A172 (cell line): ENCODE results near the gene MCF2L2. TPM values are rescaled to one million over a fixed set of nuclear protein-coding genes. Genes with fewer than 3 reads are reported as not detected.
A peak's percentile ranks its signal among the peaks of the same experiment; 100 is the strongest.

ENCODE experiments used
- DNase-seq: peaks from one replicate; pipeline ENCODE4 v3.0.0-alpha.2; 2015; ENCODE audit warnings: low spot score
- total RNA-seq: library from RNA; depleted of rRNA; stranded (reverse); fragments of >200 nt; shearing (Covaris generic); gene quantifications from 2 replicates; pipeline ENCODE4 v1.2.3, GENCODE V29; 2014

The MCF2L2 gene
- total RNA-seq, 1 experiment from 2014 or later: 0.22 TPM

DNA sequence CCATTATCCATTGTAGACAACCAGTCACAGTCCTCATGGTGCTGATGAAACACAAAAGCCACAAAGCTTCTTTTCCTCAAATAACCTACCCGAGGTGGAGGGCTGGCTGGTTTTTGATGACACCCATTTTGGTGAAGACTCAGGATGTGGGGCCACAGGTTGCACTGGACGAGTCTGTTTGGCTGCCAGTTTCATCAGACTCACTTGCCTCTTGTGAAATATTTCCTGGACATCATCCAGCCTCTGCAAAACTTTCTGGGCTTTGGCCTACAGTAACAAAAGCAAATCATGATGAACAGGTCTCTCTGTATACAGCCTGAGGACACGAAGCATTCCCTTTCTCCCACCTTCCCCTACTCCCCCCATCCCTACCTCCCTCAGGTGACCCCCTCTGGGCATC is 133.2 kb downstream of the MCF2L2 start:
- peak; percentile 67 for DNase-seq

DNA sequence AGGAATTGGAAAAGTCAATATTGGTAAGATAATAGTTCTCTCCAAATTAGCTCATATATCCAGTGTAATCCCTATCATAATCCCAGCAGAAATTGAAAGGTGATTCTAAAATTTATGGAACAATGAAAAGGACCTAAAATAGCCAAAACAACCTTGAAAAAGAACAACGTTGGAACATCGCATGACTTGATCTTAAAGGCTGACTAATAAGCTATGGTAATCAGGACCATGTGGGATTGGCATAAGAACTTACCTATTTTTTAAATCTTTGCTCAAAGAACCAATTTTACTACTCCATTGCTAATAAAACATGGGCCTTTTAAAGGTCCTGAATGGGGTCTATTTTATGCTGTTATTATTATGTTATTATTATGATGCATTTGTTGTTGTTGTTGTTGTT is 134.5 kb downstream of the MCF2L2 start:
- no peak for DNase-seq

DNA sequence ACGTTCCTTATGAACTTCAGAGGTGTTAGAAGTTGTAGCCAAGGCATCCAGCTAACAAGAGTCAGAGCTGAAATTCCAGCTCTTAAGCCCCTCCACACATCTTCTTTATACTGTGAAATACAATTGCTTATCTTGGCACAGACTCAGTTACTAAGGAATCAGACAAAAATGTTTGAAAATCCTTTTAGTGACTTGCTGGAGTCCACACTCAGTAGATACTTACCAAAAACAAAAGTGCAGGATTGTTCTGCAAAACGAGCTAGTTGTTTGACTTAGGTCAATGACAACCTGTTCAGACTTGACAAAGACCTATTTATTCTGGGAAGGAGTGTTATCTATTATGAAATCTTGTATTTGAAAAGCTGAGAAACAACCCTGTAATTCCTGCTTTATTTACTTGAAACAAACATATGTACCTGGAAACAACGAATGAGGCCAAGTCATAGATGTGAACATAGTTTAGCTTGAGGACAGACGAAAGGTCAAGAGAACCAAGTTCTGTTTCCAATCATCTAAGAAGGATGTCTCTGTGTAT is 136.9 kb downstream of the MCF2L2 start:
- DNase-seq: no peak

DNA sequence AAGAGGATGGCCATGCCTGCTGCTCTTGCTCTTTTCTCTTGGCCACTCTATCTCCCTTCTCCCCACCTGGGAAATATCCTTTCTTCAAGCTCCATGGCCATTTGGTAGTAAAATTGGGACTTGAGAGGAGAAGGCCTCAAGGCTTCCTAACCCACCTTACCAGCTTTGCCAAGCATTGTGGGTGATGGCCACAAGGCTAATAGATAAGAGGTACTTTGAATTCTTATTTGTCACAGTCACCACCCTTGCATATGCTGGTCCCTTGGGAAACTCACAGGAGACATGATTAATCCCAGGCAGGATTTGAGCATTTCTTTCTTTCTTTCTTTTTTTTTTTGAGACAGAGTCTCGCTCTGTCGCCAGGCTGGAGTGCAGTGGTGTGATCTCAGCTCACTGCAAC is 138.2 kb downstream of the MCF2L2 start:
- no peak for DNase-seq

DNA sequence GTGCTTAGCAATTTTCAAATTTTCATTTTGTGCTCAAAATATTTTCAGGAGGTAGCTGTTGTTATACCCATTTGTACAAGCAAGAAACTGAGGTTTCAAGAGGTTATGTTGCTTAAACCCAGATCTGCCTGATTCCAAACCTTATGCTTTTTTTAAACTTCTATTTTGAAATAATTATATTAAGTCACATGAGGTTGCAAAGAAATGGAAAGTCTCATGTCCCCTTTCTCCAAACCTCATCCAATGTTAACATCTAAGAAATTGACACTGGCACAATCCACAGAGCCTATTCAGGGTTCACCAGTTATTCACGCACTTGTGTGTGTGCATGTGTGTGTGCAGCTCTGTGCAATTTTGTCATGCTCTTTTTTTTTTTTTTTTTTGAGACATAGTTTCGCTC is 140.3 kb downstream of the MCF2L2 start:
- DNase-seq: no peak

DNA sequence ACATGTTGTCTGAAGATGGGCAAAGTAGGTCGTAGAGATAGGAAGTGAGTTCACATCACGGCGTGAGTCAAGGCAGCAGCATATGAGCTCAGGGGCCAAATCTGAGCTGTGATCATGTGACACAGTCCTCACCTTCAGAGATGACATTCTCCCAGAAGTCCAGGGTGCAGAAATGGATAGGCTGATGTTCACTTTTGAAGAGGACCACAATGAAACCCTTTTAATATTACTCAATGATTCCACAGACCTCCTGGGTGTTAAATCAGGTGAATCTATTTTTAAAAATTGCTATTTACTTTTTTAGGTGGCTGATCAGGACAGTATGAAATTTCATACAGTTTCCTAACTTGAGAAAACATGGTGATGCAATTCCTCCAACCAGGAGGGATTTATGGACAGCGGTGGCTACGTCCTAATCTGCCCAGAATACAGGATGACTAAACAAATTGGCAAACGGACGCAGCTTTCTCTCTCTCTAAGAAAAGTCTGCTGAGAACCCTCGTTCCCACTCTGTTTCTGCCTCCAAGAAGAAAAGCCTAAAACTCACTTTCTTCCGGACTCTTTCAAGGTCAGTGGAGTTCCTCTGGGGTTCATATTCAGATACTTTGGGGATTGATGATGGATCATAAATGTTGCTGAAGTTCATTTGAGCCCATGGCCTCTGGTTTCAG is 141.0 kb downstream of the MCF2L2 start:
- peak; percentile 88 for DNase-seq

DNA sequence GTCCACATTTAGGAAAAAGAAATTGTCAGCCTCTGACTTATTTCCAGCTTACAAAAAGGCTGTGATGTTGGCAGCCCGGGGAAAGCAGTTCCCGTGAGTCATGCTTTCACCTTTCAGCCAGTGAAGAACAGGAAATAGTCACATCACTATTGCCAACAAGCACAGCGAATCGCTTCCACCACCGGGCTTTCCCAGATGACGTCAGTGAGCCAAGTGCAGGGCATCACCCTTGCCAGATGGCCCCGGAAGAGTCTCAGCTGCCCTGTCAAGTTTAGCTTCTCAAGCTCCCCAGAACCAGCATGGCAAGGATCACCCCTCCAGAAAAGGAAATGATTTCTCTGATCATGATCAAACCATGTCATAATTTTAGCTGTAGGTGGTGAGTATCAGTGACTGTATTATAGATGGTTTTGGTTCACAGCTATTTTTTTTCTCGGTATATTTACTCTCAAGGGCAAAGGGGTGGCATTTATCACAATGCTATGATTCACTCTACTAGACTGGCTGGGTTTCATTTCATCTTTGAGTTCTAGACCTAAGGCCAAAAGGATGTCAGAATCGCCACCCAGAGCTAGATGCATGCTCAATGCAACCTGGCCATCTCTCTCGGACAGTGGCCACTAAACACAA is 142.5 kb downstream of the MCF2L2 start:
- peak; percentile 99 for DNase-seq

DNA sequence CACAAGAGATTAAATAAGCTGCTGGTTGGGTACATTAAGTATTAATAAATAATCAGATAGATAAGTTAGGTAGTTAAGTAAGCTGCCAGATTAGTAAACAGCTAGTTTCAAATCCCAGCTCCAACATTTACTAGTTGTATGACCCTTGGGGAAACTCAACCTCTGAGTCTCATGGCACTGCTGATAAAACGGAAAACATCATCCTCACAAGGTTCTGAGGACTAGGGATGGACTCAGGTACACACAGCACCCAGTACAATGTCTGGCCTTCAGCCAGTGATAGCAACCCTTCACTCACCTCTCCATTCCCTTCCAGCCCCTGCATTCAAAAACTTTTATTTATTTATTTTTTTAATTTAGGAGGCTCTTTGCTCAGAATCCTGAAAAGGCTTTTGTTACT is 143.1 kb downstream of the MCF2L2 start:
- peak; percentile 41 for DNase-seq

DNA sequence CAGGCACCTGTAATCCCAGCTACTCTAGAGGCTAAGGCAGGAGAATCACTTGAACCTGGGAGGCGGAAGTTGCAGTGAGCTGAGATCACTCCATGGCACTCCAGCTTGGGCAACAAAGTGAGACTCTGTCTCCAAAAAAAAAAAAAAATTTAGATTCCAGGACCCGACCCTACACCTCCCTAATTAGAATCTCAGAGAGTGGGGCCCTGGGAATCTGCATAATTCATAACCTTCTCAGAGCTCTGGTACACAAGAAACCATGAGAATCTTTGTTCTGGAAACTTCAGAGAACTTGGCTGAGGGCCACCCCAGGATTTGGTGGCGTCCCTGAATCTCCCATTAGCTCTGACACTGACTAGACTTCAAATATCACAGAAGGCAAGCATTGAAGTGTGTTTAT is 143.8 kb downstream of the MCF2L2 start:
- DNase-seq: no peak

DNA sequence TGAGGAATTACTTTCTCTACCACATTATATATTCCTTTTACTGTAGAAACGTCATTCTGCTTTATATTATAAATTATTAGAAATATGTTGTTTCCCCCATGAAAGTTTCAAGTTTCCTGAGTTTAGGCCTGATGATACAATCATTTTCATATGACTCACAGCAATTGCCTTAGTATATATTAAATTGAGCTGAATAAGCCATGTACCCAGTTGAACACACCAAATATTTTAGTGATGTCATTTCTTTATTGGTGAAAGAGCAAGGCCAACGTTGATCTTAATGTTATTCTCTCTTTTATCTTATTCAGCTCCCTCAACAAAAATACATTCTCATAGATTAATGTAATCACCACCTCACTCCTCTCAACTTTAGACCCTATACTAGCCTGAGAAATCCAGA is 144.5 kb downstream of the MCF2L2 start:
- DNase-seq: no peak

DNA sequence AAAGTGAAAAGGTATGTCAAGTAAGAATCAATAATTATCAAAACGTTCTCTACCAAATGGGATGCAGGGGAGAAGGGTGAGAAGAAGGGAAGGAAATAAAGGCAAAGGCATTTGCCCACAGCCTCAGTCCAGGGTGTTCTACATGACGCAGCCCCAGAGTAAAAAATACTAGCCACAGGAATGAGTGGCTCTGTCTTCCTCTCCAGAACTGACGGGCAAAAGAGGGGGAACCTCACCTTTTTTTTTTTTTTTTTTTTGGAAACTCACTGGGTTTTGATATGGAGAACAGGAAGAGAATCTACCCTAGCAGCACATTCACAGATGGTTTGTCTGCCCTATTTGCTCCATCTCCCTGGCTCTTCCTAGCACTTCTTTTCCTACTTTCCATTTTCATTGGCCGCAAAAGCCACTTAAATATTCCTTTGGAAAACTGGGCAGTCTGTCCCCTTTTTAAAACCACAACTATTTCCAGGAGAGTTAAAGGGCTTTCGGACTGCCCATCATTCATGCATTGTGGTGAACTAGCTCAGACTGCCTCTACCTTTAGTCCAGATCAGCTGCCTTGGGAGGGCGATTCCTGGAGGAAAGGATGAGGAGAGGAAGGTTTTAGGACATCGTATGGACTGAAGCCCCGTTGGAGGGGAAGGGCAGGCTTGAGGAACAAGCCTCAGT is 147.2 kb downstream of the MCF2L2 start:
- peak; percentile 82 for DNase-seq

DNA sequence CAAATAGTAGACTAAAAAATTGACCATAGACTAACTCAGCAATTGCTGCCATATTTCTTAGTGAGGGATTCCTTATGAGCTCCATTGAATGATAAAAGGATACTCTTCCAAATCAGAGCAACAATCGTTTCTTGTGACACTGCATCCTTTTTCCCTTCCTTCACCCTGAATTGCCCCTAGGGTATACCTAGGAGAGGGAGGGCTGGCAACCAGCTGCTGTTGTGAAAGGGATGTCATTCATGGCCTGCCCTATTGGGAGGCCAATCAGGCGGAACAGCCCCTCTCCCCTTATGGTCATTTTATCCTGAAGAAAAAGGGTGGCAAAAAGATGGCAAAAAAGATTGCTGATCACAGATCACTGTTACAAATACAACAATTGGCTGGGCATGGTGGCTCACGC is 149.0 kb downstream of the MCF2L2 start:
- DNase-seq: no peak

DNA sequence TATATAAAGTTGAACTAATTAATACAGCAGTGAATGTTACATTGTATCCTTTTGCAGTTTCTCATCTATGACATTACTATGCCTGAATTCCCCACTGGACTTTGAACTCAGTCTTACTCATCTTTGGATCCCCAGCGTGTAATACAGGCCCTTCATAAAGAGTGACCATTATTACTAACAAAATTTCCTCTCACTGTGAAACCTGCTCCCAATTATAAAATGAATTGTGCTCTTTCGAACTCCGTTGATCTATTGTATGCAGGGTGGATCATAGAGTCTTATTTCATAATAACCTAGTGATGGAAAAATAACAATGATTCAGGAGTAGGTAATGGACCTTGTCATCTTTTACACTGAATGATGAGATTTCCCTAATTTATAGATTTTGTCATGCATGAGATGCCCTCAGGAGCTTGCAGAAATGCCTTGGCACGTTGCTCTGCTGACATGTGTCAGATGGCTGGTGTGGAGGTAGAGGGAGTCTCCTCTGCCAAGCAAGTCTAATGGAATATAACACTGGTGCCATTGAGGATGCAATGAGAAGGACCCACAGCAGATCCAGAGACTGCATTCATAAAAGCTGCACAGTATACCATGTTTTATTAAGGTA is 149.8 kb downstream of the MCF2L2 start:
- peak; percentile 31 for DNase-seq

DNA sequence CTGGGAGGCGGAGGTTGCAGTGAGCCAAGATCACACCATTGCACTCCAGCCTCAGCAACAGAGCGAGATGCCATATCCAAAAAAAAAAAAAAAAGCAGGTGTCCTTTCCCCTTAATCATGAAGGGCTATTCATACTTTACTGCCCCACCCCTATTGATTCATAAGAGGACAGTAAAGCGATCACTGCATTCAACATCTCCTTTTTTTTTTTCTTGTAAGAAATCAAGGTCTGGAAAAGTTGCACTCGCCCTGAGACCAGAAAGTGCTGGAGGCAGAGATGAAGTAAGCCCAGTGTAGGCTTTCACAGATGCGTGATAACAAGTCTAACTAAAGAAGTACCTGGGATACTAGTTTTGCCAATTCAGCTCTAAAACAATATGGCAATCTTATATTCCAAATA is 151.2 kb downstream of the MCF2L2 start:
- no peak for DNase-seq

DNA sequence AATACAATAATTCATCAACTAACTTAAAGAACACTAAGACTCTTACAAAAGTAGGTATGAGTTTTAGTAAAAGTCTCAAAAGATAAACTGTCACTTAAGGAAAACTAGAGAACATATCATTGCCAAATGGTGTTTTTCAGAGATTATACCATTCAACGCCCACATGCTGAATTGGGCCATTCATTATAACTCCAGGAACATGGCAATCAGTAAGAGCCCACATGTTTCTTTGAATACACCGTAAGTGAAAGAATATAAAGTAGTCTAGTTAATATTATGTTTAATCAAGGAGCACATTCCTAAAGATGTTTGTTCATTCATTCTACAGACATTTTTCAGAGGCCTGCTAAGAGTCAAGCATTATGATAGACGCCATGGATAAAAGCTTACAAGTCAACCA is 152.5 kb downstream of the MCF2L2 start:
- no peak for DNase-seq

DNA sequence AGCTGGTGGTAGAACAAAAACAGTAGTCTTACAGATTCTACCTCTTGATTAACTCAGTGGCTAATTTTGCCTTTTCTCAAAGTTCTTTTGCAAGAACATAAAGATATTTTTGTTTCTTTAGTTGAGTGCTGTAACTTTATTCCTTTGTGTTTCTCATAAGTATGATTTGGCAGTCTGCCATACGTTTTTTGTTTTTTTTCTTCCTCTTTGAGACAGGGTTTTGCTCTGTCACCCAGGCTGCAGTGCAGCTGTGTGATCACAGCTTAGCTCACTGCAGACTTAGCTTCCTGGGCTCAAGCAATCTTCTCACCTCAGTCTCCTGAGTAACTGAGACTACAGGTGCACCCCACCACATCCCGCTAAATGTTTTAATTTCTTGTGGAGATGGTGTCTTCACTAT is 153.0 kb downstream of the MCF2L2 start:
- DNase-seq: no peak

DNA sequence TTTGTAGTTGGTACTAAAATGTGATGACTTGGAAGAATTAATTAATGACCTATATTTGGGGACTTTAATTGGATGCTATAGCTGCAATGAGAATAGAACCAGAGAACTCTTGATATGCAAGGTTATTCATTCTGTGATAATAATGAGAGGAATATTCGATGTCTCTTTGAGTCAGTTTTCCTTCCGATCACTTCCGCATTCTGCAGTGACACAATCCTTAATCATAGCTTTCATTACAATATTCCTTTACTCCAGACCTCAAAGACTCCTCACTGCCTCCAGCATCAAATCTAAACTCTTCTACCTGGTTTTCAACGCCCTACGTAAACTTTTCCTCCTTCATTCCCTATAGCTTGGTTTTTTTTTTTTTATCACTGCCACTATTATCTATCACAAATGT is 153.8 kb downstream of the MCF2L2 start:
- DNase-seq: no peak

DNA sequence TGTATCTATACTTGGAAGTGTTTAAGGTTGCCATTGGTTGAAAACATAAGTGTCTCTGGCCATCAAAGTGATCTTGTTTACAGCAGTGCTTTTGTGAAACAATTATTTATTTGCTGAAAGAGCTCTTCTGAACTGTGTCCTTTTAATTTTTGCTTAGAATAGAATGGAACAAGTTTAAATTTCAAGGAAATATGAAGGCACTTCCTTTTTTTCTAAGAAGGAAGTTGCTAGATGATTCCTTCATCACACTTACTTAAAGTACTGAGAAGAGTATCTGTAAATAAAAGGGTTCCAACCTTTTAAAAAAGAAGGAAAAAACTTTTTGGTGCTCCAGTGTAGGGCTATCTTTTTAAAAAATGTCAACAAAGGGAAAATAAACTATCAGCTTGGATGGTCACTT is 155.6 kb downstream of the MCF2L2 start:
- DNase-seq: no peak

DNA sequence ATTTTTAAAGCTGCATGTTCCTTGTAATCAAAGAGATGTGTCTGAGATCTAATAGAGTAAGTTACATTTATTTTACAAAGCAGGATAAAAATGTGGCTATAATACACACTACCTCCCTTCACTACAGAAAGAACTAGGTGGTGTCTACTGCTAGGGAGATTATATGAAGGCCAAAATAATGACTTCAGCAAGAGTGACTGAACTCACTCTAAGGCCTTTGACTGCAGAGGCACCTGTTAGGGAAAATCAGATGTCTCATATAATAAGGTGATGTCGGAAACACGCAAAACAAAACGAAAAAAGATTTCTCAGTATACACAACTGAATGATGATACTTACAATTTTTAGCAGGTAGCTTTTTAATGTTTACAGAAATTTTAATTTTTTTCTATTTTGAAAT is 156.3 kb downstream of the MCF2L2 start:
- no peak for DNase-seq

DNA sequence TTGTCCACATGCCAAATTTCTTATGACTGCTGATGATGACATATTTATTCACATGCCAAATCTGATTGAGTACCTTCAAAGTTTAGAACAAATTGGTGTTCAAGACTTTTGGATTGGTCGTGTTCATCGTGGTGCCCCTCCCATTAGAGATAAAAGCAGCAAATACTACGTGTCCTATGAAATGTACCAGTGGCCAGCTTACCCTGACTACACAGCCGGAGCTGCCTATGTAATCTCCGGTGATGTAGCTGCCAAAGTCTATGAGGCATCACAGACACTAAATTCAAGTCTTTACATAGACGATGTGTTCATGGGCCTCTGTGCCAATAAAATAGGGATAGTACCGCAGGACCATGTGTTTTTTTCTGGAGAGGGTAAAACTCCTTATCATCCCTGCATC is 158.1 kb downstream of the MCF2L2 start:
- no peak for DNase-seq

DNA sequence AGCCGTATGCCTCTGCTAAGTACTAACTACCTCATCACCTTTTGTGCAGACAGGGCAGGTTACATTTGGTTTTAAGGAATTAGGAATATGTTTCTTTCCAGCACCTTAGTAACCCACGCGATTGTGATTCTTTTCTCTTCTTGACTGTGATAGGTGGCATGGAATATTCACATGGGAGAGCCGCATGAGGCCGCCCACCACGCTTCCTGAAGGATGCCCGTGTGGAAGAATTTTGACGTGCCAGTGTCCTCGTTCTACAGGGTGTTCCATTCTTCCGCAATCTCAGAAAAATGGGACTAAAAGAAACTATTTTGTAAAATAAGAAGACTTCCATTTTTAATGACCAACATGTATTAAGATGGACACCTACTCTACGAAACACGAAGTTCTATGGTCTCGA is 159.1 kb downstream of the MCF2L2 start:
- no peak for DNase-seq

DNA sequence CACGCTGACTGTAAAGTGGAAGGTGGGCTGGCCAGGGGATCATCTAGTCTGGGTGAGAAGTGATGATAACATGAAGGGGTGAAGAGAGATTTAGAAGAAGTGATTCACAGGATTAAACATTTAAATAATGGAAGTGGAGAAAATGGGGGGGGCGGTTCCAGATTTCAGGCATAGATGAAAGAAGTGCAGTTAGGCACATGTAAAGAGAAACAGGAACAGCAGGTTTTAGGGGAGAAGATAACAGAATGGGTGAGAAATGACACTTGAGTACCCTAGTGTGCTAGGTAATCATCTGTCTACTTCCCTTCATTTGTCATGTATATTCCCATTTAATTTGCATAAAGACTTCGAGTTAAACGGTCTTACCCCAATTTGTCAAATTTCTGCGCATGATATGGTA is 160.1 kb downstream of the MCF2L2 start:
- DNase-seq: no peak

DNA sequence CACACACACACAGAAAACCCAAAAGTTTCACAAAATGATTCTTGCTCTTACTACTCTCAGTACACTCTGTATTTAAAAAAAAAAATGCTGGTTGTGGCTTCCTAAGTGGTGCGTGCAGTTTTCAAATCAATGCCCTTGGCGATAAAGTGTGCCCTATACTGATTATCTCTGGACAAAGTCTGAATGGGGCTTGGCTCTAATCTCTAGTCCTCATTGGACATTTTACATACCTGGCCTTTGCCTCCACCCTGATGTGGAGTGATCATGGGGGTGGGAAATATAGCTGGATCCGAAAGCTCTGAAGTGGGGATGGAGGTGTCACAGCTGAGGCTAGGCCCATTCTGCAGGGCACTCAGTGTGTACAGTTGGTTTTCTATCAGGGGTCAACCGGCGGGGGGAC is 161.3 kb downstream of the MCF2L2 start:
- no peak for DNase-seq
